Kasumi-1 (cell line): ENCODE data around the gene PADI6.

ENCODE experiments used
- DNase-seq, 2 experiments: peaks; one replicate each; lab custom pipeline; 2025; lab: John Stamatoyannopoulos, UW

Gene PADI6

GRCh38 chr1:17356387-17357026 lies 15.5 kb upstream of the PADI6 start:
- peak in 1 of 2 experiments; percentile 22 for DNase-seq

DNA sequence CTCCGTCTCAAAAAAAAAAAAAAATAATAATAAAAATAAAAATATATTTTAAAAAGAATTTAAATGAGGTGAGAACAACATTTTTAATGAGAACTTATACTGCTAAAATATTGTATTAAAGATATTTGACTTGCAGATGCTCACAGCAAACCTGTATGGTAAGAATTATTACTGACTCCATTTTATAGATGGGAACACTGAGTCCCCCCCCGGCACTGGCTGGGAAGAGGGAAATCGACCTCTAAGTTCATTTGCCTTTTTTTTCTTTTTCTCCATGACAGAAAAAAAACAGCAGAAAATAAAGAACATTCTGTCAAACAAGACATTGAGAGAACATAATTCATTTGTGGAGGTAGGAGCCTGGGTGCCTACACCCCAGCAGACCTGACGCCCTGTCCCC lies 13.4 kb upstream of the PADI6 start:
- DNase-seq = no peak

DNA sequence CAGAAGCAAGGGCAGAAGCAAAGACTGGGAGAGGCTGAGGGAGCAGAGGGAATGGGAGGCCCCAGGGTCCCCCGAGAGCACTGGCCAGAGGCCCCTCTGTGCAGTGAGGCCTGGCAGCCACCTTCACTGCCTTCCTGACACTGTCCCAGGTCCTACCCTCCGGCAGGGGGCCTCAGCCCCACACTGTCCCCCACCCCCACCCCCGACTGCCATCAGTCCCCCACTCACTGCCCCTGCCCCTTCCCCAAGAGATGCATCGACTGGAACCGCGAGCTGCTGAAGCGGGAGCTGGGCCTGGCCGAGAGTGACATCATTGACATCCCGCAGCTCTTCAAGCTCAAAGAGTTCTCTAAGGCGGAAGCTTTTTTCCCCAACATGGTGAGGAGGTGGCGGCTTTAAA lies 13.0 kb upstream of the PADI6 start:
- no peak for DNase-seq

GRCh38 chr1:17359808-17360207 lies 12.2 kb upstream of the PADI6 start:
- no peak for DNase-seq

GRCh38 chr1:17360272-17360956 lies 11.6 kb upstream of the PADI6 start:
- DNase-seq = no peak

DNA sequence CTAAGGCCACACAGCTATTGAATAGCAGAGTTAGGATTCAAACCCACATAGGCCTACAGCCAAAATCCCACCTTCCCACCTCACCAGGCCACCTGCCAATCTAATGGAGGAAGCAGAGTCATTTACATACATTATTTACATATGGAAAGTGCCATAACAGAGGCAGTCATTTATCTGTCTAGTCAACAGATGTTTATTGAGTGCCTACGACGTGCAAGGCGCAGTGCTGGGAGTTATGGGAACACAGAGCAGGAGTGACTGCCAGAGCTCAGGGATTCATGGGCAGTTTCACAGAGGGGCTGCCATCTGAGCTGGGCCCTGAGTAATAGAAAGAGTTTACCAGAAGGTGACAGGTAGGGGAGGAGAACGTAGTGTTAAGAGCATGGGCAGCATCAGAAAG lies 10.3 kb upstream of the PADI6 start:
- no peak for DNase-seq

- no peak for DNase-seq
Measured at GRCh38 chr1:17363351-17363750, 8.6 kb upstream of the PADI6 start.

GRCh38 chr1:17363771-17364170 lies 8.2 kb upstream of the PADI6 start:
- DNase-seq = no peak

GRCh38 chr1:17365293-17365692 lies 6.7 kb upstream of the PADI6 start:
- DNase-seq = peak; percentile 78 to 79

GRCh38 chr1:17369466-17369865 lies 2.5 kb upstream of the PADI6 start:
- DNase-seq = no peak

DNA sequence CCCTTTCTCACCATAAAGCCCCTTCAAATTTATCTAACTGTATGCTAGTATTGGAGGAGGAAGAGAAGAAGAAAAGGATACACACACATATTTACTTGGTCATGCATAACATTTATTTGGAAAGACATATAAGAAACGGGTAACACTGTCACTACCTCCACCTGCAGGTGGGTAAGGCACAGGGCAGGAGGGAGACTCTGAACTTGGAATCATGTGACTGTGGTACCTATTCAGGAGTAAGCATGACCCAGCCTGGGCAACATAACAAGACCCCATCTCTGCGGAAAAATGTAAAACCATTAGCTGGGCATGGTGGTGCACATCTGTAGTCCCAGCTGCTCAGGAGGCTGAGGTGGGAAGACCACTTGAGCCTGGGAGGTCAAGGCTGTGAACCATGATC lies 1.4 kb upstream of the PADI6 start:
- DNase-seq = peak; percentile 41 to 47

- no peak for DNase-seq
Measured at GRCh38 chr1:17372955-17373354, 959 bp downstream of the PADI6 start.

DNA sequence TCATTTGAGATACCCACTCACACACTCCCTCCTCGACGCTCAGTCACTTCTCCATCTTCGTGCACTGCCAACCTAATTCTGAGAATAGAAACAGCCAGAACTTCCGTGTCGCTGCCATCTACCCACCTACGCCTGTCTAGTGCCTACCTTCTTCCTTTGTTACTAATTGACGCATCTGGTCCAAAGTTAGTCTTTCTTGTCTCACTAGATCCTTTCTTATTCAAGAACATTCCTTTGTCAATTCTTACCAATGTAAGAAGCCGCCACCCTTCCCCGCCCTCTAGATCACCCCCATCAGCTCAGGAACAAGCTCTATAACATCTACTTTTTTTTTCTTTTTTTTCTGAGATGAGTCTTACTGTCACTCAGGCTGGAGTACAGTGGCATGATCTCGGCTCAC lies 3.7 kb downstream of the PADI6 start:
- DNase-seq = no peak

DNA sequence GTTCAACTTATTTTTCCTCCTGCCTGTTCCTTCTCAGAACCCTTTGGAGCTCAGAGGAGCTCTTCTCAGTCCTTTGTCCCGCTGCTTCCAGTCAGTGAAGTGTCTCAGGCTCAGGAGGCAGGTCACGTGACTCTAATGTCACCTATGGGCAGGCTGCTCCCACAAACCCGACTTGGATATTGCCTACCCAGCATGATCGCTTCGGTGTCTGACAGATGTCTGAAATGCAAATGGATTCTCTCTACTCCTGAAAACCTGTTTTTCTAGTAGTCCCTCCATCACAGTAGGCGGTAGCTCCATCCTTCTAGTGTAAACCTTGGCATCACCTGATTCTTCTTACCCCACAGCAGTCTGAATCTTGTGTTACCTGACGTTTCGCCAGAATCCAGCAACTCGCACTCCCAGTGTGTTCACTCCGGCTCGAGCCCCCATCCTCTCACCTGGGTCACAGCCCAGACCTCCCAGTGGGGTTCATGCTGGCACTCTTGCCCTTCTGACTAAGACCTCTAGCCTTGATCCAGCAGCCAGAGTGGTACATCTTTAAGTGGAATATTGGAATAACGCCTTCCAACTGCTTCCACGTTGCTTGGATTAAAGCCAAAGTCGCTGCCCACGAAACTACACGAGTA lies 5.4 kb downstream of the PADI6 start:
- DNase-seq = no peak

DNA sequence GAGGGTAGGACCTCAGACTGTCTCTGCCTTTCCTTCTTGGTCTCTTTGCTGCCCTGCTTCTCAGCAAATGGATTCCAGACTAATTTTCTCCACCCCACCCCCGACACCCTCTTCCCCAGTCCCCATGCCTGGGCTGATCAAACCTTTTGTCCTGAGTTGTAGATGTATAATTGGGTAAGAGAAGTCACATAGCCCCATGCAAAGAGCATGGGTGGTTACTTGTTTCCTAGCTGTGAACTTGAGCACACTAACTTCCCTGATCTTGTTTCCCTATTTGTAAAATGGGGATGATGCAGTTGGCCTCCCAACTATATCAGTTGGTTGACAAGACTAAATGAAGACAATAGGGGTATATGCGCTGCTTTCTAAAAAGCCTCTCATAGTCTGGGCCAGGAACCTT lies 9.2 kb downstream of the PADI6 start:
- DNase-seq = no peak

- no peak for DNase-seq
Measured at GRCh38 chr1:17392199-17392740, 20.3 kb downstream of the PADI6 start.

DNA sequence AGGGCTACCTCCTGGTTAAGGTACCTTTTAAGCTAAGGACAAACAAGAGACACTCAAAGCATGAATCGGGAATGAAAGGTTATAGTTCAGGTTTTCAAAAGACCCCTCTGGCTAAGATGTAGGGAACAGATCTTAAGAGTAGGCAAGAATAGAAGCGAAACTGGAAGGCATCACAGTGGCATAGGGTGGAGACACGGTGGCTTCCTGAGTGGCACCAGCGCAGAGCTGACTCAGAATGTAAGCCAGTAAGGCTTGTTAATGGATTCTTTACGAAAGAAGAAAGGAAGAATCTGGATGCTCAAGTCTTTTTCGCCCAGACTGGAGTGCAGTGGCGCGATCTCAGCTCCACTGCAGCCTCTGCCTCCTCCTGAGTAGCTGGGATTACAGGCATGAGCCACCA lies 21.2 kb downstream of the PADI6 start:
- no peak for DNase-seq

- no peak for DNase-seq
Measured at GRCh38 chr1:17397910-17398695, 26.1 kb downstream of the PADI6 start.

DNA sequence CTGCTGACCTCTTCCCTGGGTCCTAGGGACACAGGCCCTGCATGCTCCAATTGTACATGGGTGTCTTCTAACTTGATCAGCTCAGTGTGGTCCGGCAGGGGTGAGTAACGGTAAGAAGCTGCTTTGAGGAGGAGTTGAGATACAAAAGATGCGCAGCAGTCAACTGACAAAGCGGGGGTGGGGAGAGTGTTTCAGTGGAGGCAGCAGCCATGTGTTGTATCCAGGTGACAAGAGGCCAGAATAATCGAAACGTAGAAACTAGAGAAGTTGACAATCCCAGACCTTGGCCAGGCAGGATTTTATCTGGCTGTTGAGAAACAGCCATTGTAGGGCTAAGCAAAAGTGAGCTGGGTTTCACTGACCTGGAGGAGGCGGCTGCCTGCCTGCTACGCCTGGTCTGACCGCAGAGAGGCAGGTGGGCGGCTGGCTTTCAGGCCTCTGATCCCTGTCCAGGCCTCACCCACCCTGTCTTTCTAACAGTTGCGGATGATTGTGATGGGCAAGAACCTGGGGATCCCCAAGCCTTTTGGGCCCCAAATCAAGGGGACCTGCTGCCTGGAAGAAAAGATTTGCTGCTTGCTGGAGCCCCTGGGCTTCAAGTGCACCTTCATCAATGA lies 28.8 kb downstream of the PADI6 start:
- DNase-seq = no peak

DNA sequence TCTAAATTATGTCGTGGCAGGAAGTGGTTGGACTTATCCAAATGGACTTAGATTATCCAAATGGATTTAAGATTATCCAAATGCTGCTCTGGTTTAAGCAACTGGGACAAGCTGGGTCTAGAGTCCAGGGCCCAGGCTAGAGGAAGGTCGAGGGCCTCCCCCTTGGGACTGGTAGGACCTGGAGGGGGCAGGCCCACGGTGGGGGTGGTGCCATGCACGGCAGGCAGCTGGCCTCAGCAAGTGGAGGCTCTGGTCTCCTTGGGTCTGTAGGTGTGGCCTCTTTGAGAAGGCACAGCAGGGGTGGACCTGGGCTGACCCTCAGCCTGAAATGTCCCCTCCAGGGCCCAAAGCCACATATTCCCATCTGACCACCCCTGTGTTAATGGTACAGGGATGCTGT lies 29.8 kb downstream of the PADI6 start:
- DNase-seq = no peak

GRCh38 chr1:17403081-17403480 lies 31.1 kb downstream of the PADI6 start:
- no peak for DNase-seq
